Measurements from ENCODE around the gene ANKRD52.
"Not testable (repeated sequence)": the region's sequence is repeated elsewhere in the genome, so short reads cannot be mapped to it uniquely, and the experiment has no call there.

Gene ANKRD52

DNA sequence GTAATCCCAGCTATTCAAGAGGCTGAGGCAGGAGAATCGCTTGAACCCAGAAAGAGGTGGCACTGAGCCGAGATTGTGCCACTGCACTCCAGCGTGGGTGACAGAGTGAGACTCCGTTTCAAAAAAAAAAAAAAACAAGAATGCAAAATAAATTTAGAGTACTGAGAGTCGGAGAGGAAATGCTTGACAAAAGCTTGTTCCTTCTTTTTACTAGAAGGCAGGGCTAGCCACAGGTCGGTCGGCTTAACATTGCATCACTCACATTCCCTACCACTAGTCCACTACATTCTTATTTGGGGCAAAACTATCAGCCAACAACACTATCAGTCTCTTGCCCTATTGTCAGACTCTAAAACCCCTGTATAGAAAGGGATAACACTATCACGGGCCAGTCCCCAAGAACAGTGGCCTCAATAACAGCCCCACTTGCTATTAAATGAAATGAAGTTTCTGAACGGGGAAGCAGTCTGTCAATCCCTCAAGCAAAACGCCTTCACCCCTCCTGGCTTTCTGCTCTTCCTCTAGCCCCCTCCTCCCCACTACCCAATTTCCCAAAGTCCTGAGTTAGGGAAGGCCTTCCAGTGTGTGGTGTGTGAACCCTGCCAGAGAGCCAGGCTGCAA is 37.5 kb downstream of the ANKRD52 start:
- Mint-ChIP-seq H3K4me1 (ENCODE audit: low read depth) (peaks cover 43% of the 10 kb centered on the region), H3K9me3 (no peaks in the 10 kb centered on the region), H3K27ac (peak overlapping the region; percentile 96), H3K4me3 (peak overlapping the region; percentile 96), H3K36me3 (ENCODE audit: low read depth) (peaks cover 9% of the 10 kb centered on the region), H3K27me3 (no peaks in the 10 kb centered on the region)

DNA sequence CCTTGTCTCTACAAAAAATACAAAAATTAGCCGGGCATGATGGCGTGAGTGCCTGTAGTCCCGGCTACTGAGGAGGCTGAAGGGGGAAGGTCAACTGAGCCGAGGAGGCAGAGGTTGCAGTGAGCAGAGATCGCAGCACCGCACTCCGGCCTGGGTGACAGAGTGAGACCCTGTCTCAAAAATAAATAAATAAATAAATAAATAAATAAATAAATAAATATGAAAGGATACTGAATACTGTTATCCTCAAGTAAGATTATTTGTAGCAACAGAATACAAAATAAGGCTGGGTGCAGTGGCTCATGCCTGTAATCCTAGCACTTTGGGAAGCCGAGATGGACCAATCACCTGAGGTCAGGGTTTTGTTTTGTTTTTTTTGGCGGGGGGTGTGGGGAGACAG is 38.3 kb downstream of the ANKRD52 start:
- no peak overlapping the region for H3K27ac Mint-ChIP-seq
- H3K9me3 Mint-ChIP-seq = no peaks in the 10 kb centered on the region
- H3K4me1 Mint-ChIP-seq (ENCODE audit: low read depth) = peaks cover 34% of the 10 kb centered on the region
- H3K4me3 Mint-ChIP-seq = no peak overlapping the region
- H3K36me3 Mint-ChIP-seq (ENCODE audit: low read depth) = peaks cover 10% of the 10 kb centered on the region
- H3K27me3 Mint-ChIP-seq = no peaks in the 10 kb centered on the region

DNA sequence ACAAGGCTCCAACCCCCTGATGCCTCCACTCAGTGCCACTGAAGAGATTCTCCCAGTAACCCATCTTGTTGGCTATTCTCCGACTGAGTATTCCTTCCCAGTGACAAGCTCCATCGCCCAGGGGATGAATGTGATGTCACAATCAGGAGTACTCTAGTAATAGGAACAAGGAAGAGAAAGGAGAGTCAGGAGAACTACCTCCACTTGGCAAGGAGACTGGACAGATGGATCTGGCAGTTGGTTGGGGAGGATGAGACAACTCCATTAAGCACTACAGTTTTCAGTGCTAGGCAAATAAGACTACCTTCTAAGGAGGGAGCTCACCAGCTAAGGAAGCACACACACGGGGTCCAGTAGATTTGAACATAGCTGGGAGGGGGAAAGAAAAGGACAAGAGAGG is 41.7 kb downstream of the ANKRD52 start:
- Mint-ChIP-seq H3K4me3 (no peak overlapping the region), H3K36me3 (ENCODE audit: low read depth) (peaks cover 33% of the 10 kb centered on the region), H3K9me3 (no peaks in the 10 kb centered on the region), H3K27ac (no peak overlapping the region), H3K27me3 (no peaks in the 10 kb centered on the region), H3K4me1 (ENCODE audit: low read depth) (peaks cover 8% of the 10 kb centered on the region)

DNA sequence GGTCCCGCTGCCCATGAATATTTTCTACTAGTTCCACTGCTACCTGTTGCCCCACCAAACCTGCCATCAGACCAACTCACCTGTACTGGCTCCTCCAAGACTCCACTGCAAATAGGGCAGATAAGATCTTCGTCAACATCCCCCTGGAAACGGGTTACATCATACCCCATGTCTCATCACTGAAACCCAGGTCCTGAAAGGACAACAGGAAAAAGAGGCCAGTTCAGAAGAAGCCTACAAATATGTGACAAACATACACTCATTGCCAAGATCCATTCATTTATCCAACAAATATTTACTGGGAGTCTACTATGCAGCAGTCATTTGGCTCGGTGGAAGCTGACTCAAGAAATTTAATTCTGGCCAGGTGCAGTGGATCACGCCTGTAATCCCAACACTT is 44.3 kb downstream of the ANKRD52 start:
- Mint-ChIP-seq H3K27me3 (no peaks in the 10 kb centered on the region), H3K4me1 (ENCODE audit: low read depth) (no peaks in the 10 kb centered on the region), H3K4me3 (no peak overlapping the region), H3K27ac (no peak overlapping the region), H3K36me3 (ENCODE audit: low read depth) (peaks cover 51% of the 10 kb centered on the region), H3K9me3 (no peaks in the 10 kb centered on the region)

DNA sequence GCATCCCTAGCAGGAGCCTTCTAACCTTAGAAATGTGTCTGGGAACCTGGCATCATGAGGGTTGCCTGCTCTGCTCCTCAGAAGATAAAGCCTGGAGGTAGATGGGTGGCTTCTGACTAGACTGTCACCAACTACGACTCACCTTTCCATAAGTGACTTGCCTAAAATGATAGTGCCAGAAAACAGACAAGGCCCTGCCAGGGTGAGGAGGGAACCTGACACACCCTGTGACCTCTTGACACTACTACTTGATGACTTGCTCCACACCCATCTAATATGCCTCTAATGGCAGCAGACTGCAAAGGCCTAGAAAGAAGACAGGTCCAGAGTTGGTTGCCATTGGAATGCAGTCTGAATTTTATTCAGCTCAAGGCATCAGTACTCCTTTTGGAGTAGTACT is 45.8 kb downstream of the ANKRD52 start:
- Mint-ChIP-seq H3K27ac (no peak overlapping the region), H3K4me1 (ENCODE audit: low read depth) (no peaks in the 10 kb centered on the region), H3K9me3 (no peaks in the 10 kb centered on the region), H3K27me3 (no peaks in the 10 kb centered on the region), H3K4me3 (no peak overlapping the region), H3K36me3 (ENCODE audit: low read depth) (peaks cover 58% of the 10 kb centered on the region)

DNA sequence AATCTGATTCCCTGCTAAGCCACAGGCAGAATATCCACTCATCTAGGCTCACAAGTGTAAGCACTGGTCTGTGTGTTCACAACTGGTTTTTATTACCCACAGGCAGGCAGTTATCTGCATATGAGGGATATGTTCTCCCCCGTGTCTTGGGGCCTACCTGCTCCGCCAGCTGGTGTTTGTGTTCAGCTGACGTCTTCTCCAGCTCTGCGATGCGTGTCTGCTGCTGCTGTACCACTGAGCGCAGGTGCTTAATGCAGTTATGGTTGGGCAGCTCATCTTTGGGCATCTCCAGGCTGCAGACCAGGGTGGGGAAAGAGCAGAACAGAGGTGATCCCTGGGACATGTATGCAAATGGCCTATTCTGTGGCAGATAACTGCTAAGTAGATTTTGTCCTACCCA is 50.2 kb downstream of the ANKRD52 start:
- H3K36me3 Mint-ChIP-seq (ENCODE audit: low read depth) = peaks cover 60% of the 10 kb centered on the region
- no peaks in the 10 kb centered on the region for H3K9me3 Mint-ChIP-seq
- H3K4me3 Mint-ChIP-seq = no peak overlapping the region
- H3K27me3 Mint-ChIP-seq = no peaks in the 10 kb centered on the region
- H3K27ac Mint-ChIP-seq = no peak overlapping the region
- no peaks in the 10 kb centered on the region for H3K4me1 Mint-ChIP-seq (ENCODE audit: low read depth)

DNA sequence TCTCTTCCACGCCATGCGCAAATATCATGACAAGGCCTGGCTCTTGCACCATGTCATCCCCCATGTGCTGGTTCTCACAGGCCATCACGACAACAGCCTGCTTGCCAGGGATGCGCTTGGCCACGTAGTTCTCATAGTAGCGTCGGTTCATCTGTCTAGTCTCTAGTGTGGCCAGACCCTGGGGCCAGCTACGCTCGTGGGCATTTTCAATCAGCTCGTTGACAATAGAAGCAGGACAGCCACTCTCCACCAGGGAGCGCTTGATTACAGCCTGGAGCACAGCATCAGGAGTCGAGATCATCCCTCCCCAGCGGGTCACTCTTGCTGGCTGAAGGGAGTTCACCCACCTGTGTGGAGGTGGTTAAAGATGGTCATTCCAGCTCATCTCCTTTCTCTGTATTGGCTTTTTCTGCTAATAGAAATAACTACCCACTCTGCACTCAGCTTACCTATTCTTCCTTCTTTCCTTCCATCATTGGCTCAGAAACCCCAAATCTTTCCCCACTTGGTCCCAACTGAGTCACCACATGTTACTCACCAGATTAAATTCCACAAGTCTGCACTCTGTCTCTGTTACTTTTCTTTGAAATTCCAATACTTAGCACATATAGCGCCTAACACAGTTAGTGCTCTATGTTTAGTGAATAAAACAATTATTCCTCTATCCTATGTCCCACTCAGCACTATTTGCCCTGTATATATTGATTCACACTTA is 51.6 kb downstream of the ANKRD52 start:
- H3K9me3 Mint-ChIP-seq = no peaks in the 10 kb centered on the region
- no peaks in the 10 kb centered on the region for H3K27me3 Mint-ChIP-seq
- no peak overlapping the region for H3K27ac Mint-ChIP-seq
- H3K36me3 Mint-ChIP-seq (ENCODE audit: low read depth) = peaks cover 51% of the 10 kb centered on the region
- no peak overlapping the region for H3K4me3 Mint-ChIP-seq
- no peaks in the 10 kb centered on the region for H3K4me1 Mint-ChIP-seq (ENCODE audit: low read depth)

DNA sequence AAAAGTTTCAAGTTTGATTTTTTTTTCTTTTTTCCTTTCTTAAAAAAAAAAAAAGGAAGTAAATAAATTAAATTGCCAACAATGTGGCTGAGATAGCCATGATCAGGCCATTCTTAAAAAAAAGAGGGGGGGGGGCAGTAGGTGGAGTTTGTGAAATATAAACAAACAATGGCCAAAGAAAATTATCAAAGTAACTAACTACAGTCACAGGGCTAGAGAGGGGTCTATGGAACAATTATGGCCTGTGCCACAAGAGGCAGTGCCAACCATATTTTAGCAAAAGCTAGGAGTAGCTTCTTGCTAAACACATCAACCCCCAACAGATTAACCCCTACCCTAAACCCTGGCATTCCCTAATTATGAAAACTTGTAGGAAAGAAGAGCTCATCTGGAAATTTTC is 52.7 kb downstream of the ANKRD52 start:
- H3K36me3 Mint-ChIP-seq (ENCODE audit: low read depth) = peaks cover 45% of the 10 kb centered on the region
- no peak overlapping the region for H3K4me3 Mint-ChIP-seq
- H3K9me3 Mint-ChIP-seq = no peaks in the 10 kb centered on the region
- H3K27ac Mint-ChIP-seq = no peak overlapping the region
- H3K4me1 Mint-ChIP-seq (ENCODE audit: low read depth) = no peaks in the 10 kb centered on the region
- H3K27me3 Mint-ChIP-seq = no peaks in the 10 kb centered on the region

DNA sequence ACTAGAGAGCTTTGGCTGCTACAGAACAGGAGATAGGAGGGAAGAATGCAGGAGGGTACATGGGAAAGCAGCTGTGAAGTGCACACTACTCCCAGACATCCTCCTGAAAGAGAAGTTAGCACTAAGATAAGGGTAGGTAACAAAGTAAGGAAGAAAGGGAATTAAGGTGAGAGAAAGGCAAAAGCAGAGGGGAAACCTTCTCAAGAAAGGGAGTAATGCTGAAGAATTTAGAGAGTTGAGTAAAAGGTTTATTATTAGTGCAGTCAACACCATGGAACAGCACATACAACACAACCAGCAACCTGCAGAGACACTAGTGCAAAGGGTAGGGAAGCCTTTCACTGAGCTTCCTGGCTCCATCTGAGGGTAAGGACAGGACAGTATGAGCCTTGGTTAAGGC is 53.9 kb downstream of the ANKRD52 start:
- no peaks in the 10 kb centered on the region for H3K27me3 Mint-ChIP-seq
- H3K4me1 Mint-ChIP-seq (ENCODE audit: low read depth) = no peaks in the 10 kb centered on the region
- H3K4me3 Mint-ChIP-seq = no peak overlapping the region
- H3K27ac Mint-ChIP-seq = no peak overlapping the region
- no peaks in the 10 kb centered on the region for H3K9me3 Mint-ChIP-seq
- H3K36me3 Mint-ChIP-seq (ENCODE audit: low read depth) = peaks cover 36% of the 10 kb centered on the region

DNA sequence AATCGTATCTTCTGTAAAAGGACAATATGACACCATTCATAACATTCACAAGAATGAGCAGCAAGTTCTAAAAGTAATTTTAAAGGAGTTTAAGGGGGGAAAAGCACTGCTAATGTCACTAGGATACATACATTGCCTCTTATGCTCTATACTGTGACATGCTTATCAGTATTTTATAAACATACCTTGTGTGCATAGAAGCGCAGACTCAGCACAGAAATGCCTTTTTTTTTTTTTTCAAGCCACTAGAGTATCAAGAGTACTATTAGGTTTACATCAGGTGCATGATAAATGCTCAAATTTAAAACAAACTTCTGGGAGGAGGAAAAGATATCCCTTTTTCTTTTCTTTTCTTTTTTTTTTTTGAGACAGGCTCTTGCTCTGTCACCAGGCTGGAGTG is 55.3 kb downstream of the ANKRD52 start:
- no peak overlapping the region for H3K4me3 Mint-ChIP-seq
- no peaks in the 10 kb centered on the region for H3K4me1 Mint-ChIP-seq (ENCODE audit: low read depth)
- H3K9me3 Mint-ChIP-seq = no peaks in the 10 kb centered on the region
- H3K36me3 Mint-ChIP-seq (ENCODE audit: low read depth) = peaks cover 29% of the 10 kb centered on the region
- no peak overlapping the region for H3K27ac Mint-ChIP-seq
- no peaks in the 10 kb centered on the region for H3K27me3 Mint-ChIP-seq

DNA sequence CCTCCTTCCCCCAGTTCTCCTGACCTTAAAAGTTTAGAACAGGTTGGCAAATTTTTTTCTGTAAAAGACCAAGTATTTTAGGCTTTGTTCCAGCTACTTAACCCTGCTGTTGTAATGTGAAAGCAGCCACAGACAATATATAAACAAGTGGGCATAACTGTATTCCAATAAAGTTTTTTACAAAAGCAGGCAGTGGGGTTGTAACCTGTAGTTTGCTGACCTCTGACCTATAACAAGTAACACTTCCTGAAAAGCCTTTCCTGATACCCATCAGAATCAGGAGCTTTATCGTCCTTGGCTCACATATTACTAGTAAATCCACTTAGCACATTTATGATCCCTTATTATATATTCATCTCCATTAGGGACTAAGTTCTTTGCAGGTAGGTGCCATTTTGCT is 55.8 kb downstream of the ANKRD52 start:
- no peaks in the 10 kb centered on the region for H3K27me3 Mint-ChIP-seq
- H3K27ac Mint-ChIP-seq = no peak overlapping the region
- no peaks in the 10 kb centered on the region for H3K9me3 Mint-ChIP-seq
- H3K36me3 Mint-ChIP-seq (ENCODE audit: low read depth) = peaks cover 25% of the 10 kb centered on the region
- H3K4me1 Mint-ChIP-seq (ENCODE audit: low read depth) = no peaks in the 10 kb centered on the region
- no peak overlapping the region for H3K4me3 Mint-ChIP-seq

DNA sequence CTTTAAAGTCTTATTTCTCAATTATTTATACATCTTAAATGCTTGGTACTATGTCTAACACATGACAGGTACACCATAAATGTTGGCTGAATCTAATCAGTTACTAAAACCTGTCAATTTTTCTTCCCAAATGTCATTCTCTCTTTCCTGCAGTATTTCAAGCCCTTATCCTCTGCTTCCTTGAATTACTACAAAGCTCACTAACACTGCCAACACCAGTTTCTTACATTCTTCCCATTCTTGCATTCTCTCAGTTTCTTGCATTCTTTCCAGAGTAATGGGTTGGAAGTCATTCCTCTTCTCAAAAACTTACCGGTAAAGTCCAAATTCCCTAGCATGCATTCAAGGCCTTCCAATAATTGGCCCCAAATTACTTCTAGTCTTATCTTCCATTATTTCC is 59.3 kb downstream of the ANKRD52 start:
- Mint-ChIP-seq H3K27me3 (no peaks in the 10 kb centered on the region), H3K4me3 (no peak overlapping the region), H3K27ac (no peak overlapping the region), H3K4me1 (ENCODE audit: low read depth) (no peaks in the 10 kb centered on the region), H3K36me3 (ENCODE audit: low read depth) (no peaks in the 10 kb centered on the region), H3K9me3 (no peaks in the 10 kb centered on the region)

DNA sequence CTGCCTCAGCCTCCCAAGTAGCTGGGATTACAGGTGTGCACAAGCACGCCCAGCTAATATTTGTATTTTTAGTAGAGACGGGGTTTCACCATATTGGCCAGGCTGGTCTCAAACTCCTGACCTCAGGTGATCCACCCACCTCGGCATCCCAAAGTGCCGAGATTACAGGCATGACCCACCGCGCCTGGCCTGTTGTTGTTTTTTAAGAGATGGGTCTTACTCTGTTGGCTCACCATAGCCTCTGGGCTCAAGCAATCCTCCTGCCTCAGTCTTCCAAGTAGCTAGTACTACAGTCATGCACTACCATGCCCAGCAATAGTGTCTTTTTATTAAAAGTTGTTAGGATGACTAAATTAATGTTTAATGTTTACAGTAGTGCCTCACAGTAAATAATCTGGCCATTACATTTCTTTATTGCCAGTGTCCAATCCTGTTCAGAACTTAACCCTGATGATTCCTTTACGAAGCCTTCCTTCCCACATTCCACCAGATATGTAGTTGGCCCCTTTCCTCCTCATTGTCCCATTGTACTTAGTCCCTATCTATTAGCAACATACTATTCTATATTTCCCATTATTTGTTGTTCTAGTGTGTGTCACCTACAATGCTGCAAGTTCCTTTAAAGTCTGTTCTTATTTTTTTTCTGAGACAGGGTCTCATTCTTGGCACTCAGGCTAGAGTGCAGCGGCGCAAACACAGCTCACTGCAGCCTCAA is 60.1 kb downstream of the ANKRD52 start:
- Mint-ChIP-seq H3K4me1 (ENCODE audit: low read depth) (peaks cover 5% of the 10 kb centered on the region), H3K27ac (no peak overlapping the region), H3K27me3 (no peaks in the 10 kb centered on the region), H3K9me3 (no peaks in the 10 kb centered on the region), H3K36me3 (ENCODE audit: low read depth) (no peaks in the 10 kb centered on the region), H3K4me3 (no peak overlapping the region)

DNA sequence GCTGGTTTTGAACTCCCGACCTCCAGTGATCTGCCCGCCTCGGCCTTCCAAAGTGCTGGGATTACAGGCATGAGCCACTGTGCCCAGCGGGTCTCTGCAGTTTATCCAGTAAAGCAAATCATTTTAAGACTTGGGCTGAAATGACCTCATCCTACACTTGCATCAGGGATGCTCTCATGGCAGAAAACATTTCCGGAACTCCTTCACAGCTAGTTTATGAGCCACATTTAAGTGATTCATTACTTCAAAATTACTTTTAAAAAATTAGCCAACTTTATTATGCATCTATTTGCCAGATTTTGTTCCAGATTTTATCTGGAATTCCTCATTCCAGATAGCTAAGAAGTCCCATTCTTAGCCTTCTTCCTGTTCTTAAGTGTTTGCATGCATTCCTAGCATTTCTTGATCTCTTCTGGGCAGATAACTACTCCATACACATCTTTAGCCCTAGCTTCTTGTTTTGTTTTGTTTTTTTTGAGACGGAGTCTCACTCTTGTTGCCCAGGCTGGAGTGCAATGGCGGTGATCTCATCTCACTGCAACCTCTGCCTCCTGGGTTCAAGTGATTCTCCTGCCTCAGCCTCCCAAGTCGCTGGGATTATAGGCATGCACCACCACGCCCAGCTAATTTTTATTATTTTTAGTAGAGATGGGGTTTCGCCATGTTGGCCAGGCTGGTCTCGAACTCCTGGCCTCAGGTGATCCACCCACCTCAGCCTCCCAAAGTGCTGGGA is 61.2 kb downstream of the ANKRD52 start:
- not testable (repeated sequence) for H3K27ac Mint-ChIP-seq; H3K4me3 Mint-ChIP-seq; H3K36me3 Mint-ChIP-seq (ENCODE audit: low read depth); H3K9me3 Mint-ChIP-seq; H3K27me3 Mint-ChIP-seq
- H3K4me1 Mint-ChIP-seq (ENCODE audit: low read depth) = peaks cover 13% of the 10 kb centered on the region

DNA sequence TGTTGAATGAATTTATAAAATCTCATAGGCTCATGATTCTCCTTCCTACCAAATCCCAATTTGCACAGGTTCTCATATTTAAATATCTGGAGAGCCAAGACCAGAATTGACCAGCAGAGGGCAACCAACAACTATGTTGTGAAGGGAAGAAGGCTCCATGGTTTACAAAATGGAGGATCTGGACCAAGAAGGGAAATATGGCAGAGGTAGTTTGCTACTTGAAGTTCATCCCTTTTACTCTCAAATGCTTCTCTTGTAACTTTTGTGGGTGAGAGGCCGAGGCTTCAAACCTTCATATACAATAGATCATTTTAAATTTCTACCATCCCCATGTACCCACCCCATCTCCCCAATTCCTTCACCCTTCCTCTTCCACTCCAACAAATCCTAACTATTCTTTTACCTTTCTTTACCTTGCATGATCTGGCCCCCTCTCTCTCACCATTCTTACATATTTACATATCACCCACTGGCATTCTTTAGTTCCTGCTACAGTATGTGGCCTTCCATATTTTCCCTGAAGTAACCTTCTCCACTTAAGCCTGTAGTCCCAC is 65.1 kb downstream of the ANKRD52 start:
- H3K4me3 Mint-ChIP-seq = no peak overlapping the region

More for the DNA sequence above, 65.1 kb downstream of the ANKRD52 start:
- Mint-ChIP-seq H3K27ac (peak overlapping the region; percentile 24), H3K9me3 (no peaks in the 10 kb centered on the region), H3K4me1 (ENCODE audit: low read depth) (peaks cover 34% of the 10 kb centered on the region), H3K27me3 (no peaks in the 10 kb centered on the region), H3K36me3 (ENCODE audit: low read depth) (peaks cover 6% of the 10 kb centered on the region)
